Coronary artery (tissue), 2 donors: Measurements from ENCODE around the gene QTRT2.

Experiments used
- DNase-seq: peaks from one replicate; pipeline ENCODE4 v3.0.0-alpha.2; 2017; ENCODE audit warnings: low spot score
- H3K27ac ChIP-seq, 2 donors: fragments of 200-600 bp; sonication (generic); one replicate each; pipeline ENCODE4 v1.5.1; 2016 to 2019
- H3K4me3 ChIP-seq: fragments of 200-600 bp; sonication (generic); 2 replicates; pipeline ENCODE4 v1.5.1; 2016; ENCODE audit warnings: mild to moderate bottlenecking, moderate library complexity
- CTCF ChIP-seq: fragments of 200-600 bp; sonication (generic); IDR thresholded peaks from one replicate; pipeline ENCODE4 v1.5.1; 2019; ENCODE audit warnings: antibody characterized with exemption

The QTRT2 gene

GRCh38 chr3:114115143-114115542 lies 58.6 kb downstream of the QTRT2 start:
- DNase-seq, result no peak
- no peak overlapping the region for H3K27ac ChIP-seq
- no peak for TF ChIP-seq CTCF
- no peak overlapping the region for H3K4me3 ChIP-seq

DNA sequence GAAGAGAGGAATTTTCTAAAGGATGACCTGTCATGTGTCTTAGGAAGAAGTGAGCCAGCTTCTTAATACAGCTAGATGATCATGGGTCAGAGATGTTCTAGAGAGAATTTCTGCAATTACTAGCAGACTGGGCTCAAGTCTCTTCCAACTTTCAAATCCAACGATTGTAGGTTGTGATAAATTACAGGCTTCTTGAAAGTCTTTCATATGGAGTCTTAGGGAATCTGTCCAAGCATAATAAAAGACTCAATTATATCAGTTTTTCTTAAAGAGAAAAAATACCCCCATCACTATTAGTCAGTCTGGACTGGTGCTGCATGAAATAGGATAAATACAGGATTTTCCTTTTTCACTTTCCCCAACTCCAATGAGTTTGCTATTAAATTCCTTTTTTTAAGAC lies 63.2 kb downstream of the QTRT2 start:
- no peak overlapping the region for H3K4me3 ChIP-seq
- no peak overlapping the region for H3K27ac ChIP-seq
- no peak for DNase-seq
- no peak for TF ChIP-seq CTCF

DNA sequence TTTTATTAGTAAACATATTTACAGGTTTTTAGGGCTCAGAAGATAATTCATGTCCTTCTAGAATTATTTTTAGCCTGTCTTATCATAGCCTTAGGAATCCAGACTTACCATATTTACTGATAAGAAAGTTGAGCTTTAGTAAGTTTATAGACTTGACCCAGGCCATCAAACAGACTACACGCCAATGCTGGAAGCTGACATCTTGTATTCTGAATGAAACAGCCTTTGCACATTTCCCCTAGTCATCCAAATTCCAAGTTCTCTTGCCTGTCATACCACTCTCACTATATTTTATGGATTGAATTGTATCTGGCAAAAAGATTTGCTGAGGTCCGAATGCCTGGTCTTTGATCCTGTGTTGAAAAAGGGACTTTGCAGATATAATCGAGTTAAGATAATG lies 63.7 kb downstream of the QTRT2 start:
- H3K4me3 ChIP-seq, result no peak overlapping the region
- no peak overlapping the region for H3K27ac ChIP-seq
- no peak for DNase-seq
- no peak for TF ChIP-seq CTCF

- Histone ChIP-seq H3K4me3 (no peak overlapping the region), H3K27ac (peak overlapping the region in 1 of 2 donors; percentile 31)
- no peak for DNase-seq
These were observed 65.6 kb downstream of the QTRT2 start for GRCh38 chr3:114122027-114122709.

DNA sequence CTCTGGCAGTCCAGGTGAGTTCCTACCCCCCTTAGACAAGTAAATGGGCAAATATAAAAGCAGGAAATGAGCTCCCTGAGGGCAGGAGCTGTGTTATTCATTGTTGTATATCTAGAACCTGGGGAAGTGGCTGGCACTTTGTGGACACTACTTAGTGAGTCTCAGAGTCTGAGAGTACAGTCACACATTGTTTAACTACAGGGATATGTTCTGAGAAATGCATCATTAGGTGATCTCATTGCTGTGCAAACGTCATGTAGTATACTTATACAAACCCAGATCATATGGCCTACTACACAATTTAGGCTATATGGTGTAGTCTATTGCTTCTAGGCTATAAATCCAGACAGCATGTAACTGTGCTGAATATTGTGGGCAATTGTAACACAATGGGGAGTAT lies 69.9 kb downstream of the QTRT2 start:
- Histone ChIP-seq H3K4me3 (no peak overlapping the region), H3K27ac (no peak overlapping the region)
- no peak for TF ChIP-seq CTCF
- DNase-seq, result no peak

More at GRCh38 chr3:114122027-114122709, 65.6 kb downstream of the QTRT2 start:
- no peak for TF ChIP-seq CTCF

GRCh38 chr3:114127517-114127916 lies 71.0 kb downstream of the QTRT2 start:
- TF ChIP-seq CTCF, result no peak
- no peak overlapping the region for H3K4me3 ChIP-seq
- no peak for DNase-seq
- no peak overlapping the region for H3K27ac ChIP-seq

DNA sequence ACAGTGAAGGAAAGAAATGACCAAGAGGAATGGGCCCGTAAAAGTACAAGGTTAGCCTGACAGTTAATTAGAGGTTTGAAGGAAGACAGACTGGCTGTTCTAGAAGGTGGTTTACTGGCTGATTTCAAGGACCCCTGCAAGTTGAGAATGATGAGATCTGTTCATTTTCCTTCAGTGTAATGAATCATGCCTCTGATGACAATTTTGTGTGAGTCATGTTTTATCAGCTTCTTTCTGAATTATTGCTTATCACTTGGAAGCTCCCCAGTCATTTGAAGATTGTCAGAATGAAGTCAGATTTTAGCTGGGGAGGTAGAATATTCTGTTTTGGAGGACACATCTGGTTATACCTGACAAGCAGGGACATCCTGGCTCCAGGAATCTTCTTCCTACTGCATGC lies 71.7 kb downstream of the QTRT2 start:
- TF ChIP-seq CTCF, result no peak
- Histone ChIP-seq H3K27ac (no peak overlapping the region), H3K4me3 (no peak overlapping the region)
- no peak for DNase-seq
